Osteoblast (primary cell): Measurements from ENCODE around the gene ZNF142. TPM values are rescaled to one million over a fixed set of nuclear protein-coding genes. Genes with fewer than 3 reads are reported as not detected.

ENCODE experiments used
- DNase-seq: peaks from one replicate; pipeline ENCODE4 v3.0.0; 2011; ENCODE audit warnings: low spot score, mixed read lengths; ENCODE audit not compliant: insufficient read length; ENCODE audit errors: missing footprints
- H2AFZ ChIP-seq: 2 replicates; pipeline ENCODE4 v1.6.0; 2011; ENCODE audit warnings: mild to moderate bottlenecking, low read length
- H3K27ac ChIP-seq: 2 replicates; pipeline ENCODE4 v1.5.1; 2011; ENCODE audit warnings: mild to moderate bottlenecking, low read depth, low read length, moderate library complexity
- H3K27me3 ChIP-seq: 2 replicates; pipeline ENCODE4 v1.6.0; 2012; ENCODE audit warnings: mild to moderate bottlenecking, control low read depth, inconsistent platforms, low read length, moderate library complexity; ENCODE audit not compliant: insufficient read depth
- H3K36me3 ChIP-seq: 2 replicates; pipeline ENCODE4 v1.5.1; 2011; ENCODE audit warnings: mild to moderate bottlenecking, low read length, control low read depth, moderate library complexity; ENCODE audit not compliant: insufficient read depth
- H3K4me1 ChIP-seq: 2 replicates; pipeline ENCODE4 v1.5.1; 2011; ENCODE audit warnings: mild to moderate bottlenecking, low read length, control low read depth, moderate library complexity; ENCODE audit not compliant: insufficient read depth
- H3K4me2 ChIP-seq: 2 replicates; pipeline ENCODE4 v1.6.0; 2011; ENCODE audit warnings: mild to moderate bottlenecking, low read length; ENCODE audit not compliant: insufficient read depth
- H3K4me3 ChIP-seq: fragments of 200-600 bp; sonication (generic); 3 replicates; pipeline ENCODE4 v1.5.1; 2012; ENCODE audit warnings: mild to moderate bottlenecking, low read length, inconsistent platforms; ENCODE audit not compliant: insufficient read depth
- H3K79me2 ChIP-seq: 2 replicates; pipeline ENCODE4 v1.6.0; 2012; ENCODE audit warnings: mild to moderate bottlenecking, low read length, control low read depth, inconsistent platforms; ENCODE audit not compliant: insufficient read depth
- H3K9me3 ChIP-seq: 2 replicates; pipeline ENCODE4 v1.5.1; 2011; ENCODE audit warnings: low read depth, low read length, control low read depth
- H4K20me1 ChIP-seq: 2 replicates; pipeline ENCODE4 v1.6.0; 2012; ENCODE audit warnings: mild to moderate bottlenecking, low read length, control low read depth; ENCODE audit not compliant: insufficient read depth
- CTCF ChIP-seq: IDR thresholded peaks from 2 replicates; pipeline ENCODE4 v1.5.1; 2011; ENCODE audit warnings: mild to moderate bottlenecking, low read depth, low read length, moderate library complexity; ENCODE audit errors: extremely low read depth
- total RNA-seq: library from RNA; depleted of rRNA; stranded (reverse); fragments of >200 nt; gene quantifications from 2 replicates; pipeline ENCODE4 v1.2.3, GENCODE V29; 2012

Gene ZNF142
- total RNA-seq, 1 donor: 14.8 TPM

GRCh38 chr2:218680061-218680460 is 20.6 kb upstream of the ZNF142 start:
- H3K4me2 ChIP-seq: no peak overlapping the region
- H3K4me3 ChIP-seq: no peak overlapping the region
- H3K36me3 ChIP-seq: peaks cover 47% of the 10 kb centered on the region
- no peaks in the 10 kb centered on the region for H3K27me3 ChIP-seq
- no peaks in the 10 kb centered on the region for H3K79me2 ChIP-seq
- no peaks in the 10 kb centered on the region for H3K4me1 ChIP-seq
- no peak for TF ChIP-seq CTCF
- H3K9me3 ChIP-seq: no peaks in the 10 kb centered on the region
- no peak for DNase-seq
- no peak overlapping the region for H3K27ac ChIP-seq
- H4K20me1 ChIP-seq: no peaks in the 10 kb centered on the region
- H2AFZ ChIP-seq: no peak overlapping the region

GRCh38 chr2:218679119-218679518 is 19.7 kb upstream of the ZNF142 start:
- Histone ChIP-seq H4K20me1 (no peaks in the 10 kb centered on the region), H3K4me1 (no peaks in the 10 kb centered on the region), H3K36me3 (peaks cover 47% of the 10 kb centered on the region), H2AFZ (no peak overlapping the region), H3K27me3 (no peaks in the 10 kb centered on the region), H3K9me3 (no peaks in the 10 kb centered on the region), H3K4me3 (no peak overlapping the region), H3K79me2 (no peaks in the 10 kb centered on the region), H3K4me2 (no peak overlapping the region), H3K27ac (no peak overlapping the region)
- no peak for TF ChIP-seq CTCF
- no peak for DNase-seq

GRCh38 chr2:218671654-218672566 is 12.5 kb upstream of the ZNF142 start, which contains the start of the genes RNF25 and STK36:
TSS of gene RNF25 (minus strand) at chr2:218672002. CDS start at chr2:218671970, 32 bp downstream.
TSS of gene STK36 (plus strand) at chr2:218672086. CDS start at chr2:218672830, 744 bp downstream.
- H3K4me1 ChIP-seq: peaks cover 15% of the 10 kb centered on the region
- peak within 1 kb of the TSS; percentile 97 for H2AFZ ChIP-seq
- H3K4me2 ChIP-seq: peak within 1 kb of the TSS; percentile 92
- TF ChIP-seq CTCF: no peak
- no peaks in the 10 kb centered on the region for H3K27me3 ChIP-seq
- H3K79me2 ChIP-seq: peaks cover 53% of the 10 kb centered on the region
- H3K27ac ChIP-seq: peak within 1 kb of the TSS; percentile 93
- peak within 1 kb of the TSS; percentile 84 for H3K4me3 ChIP-seq
- peaks cover 18% of the 10 kb centered on the region for H4K20me1 ChIP-seq
- H3K36me3 ChIP-seq: peaks cover 36% of the 10 kb centered on the region
- peak; percentile 96 for DNase-seq
- no peaks in the 10 kb centered on the region for H3K9me3 ChIP-seq

- peak overlapping the region; percentile 93 for H3K27ac ChIP-seq
- no peaks in the 10 kb centered on the region for H3K9me3 ChIP-seq
- peak overlapping the region; percentile 97 for H2AFZ ChIP-seq
- peaks cover 53% of the 10 kb centered on the region for H3K79me2 ChIP-seq
- no peaks in the 10 kb centered on the region for H3K27me3 ChIP-seq
- peak overlapping the region; percentile 84 for H3K4me3 ChIP-seq
- no peak for TF ChIP-seq CTCF
- peaks cover 42% of the 10 kb centered on the region for H3K36me3 ChIP-seq
- peak; percentile 70 for DNase-seq
- peaks cover 18% of the 10 kb centered on the region for H4K20me1 ChIP-seq
- H3K4me1 ChIP-seq: peaks cover 15% of the 10 kb centered on the region
- peak overlapping the region; percentile 92 for H3K4me2 ChIP-seq
Measured at GRCh38 chr2:218671097-218671653, 11.8 kb upstream of the ZNF142 start.
